Measurements from ENCODE around the gene CABLES1. TPM values are rescaled to one million over a fixed set of nuclear protein-coding genes. Genes with fewer than 3 reads are reported as not detected.

The CABLES1 gene
- total and polyA plus RNA-seq, 4 donors, result 9.9 to 25.7 (median 11.4) TPM

DNA sequence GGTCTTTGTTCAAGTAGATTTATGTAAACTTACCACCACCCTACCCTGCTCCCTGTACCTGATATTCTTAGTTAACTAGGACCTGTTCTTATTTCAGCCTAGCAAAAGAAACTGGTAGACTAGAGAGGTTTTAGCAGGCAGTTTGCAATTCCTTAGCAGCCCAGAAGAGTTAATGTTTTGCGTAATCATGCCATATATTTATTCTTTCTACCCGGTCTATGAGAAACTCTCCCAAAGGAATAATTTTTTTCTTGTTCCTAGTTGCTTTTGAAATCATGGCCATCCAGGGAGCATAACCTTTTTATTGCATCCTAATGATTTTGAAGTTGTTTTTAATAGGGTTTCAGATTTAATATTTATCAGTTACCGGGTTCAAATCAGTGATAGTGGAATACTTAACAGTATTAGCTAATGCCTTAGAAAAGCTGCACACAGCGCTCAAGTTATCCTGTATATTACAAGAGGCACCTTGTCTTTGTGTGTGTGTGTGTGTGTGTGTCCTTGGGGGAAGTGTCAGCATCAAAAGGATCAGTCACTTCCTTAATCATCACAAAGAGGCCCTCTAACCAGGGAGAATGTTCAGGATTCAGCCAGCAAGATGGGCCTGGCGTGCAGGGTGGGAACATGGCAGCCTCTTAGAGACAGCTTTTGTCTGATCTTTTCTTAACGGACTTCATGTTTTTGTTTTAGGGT lies 52.9 kb downstream of the CABLES1 start:
- Histone ChIP-seq H3K4me3 (ENCODE audit: low read length in 2 of 2) (no peak overlapping the region), H3K27me3 (ENCODE audit: control insufficient read depth in 1 of 2, insufficient read depth in 2 of 2, low read length in 1 of 2) (no peaks in the 10 kb centered on the region), H3K36me3 (ENCODE audit: control insufficient read depth in 1 of 2, insufficient read depth in 2 of 2, low read length in 1 of 2) (no peaks in the 10 kb centered on the region), H3K9me3 (ENCODE audit: control insufficient read depth, low read length) (no peaks in the 10 kb centered on the region), H3K4me1 (ENCODE audit: control insufficient read depth in 1 of 2, insufficient read depth in 2 of 2, low read length in 2 of 2) (peaks cover 0 to 11% of the 10 kb centered on the region in 2 donors), H3K27ac (ENCODE audit: low read depth in 1 of 2, low read length in 2 of 2) (no peak overlapping the region)
- no peak for DNase-seq
- 61 to 63% methylated on average over 6 of the region's 6 CpGs for WGBS, 2 donors
- ATAC-seq (ENCODE audit: low FRiP score), result no peak
- intact Hi-C loops (cut with DNase I), result no loop called here

- H3K36me3 ChIP-seq (ENCODE audit: control insufficient read depth in 1 of 2, insufficient read depth in 2 of 2, low read length in 1 of 2), result no peaks in the 10 kb centered on the region
- 85 to 90% methylated on average over 7 of the region's 7 CpGs for WGBS, 2 donors
Observed at GRCh38 chr18:23189099-23189498, 53.8 kb downstream of the CABLES1 start.

DNA sequence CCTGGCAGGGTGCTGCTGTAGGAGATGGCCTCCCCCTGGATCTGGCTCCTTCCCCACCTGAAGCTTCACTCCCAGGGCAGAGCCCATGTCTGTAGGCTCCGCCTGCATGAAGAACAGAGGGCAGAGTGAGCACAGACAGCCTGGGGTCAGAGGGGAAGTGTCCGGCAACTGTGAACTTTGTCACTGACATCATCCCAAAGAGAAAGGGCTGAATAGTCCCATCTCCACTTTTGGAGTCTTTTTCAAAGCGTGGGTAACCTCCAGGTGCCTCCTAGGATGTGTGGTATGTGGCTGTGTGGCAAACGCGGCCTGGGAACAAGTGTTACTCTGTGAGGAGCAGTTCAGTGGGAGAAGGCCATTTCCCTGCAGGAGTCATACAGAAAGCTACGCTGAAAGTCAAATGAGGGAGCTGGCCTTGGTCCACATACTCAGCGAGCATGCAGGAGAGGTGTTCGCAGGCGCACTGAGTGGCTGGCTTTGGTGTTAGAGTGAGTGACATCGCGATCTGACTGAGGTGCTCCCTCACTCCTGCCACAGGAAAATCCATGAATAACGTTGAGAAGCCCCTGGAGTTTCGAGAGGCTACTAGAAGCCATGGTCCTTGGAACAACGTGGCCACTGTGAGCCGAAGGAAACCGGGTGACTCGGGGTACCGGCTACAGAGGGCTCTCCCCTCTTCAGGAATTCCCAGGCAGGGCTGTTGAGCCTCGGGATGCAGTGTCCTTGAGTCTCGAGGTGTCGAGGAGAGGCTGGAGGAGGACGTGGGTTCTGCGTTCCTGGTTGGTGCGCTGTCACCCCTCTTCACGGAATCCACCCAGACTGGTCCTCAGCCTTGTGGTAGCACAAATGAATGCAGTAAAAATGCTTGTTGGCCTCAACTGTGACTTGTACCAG lies 54.7 kb downstream of the CABLES1 start:
- intact Hi-C loops (cut with DNase I), result no loop called here

More at GRCh38 chr18:23189099-23189498, 53.8 kb downstream of the CABLES1 start:
- intact Hi-C loops (cut with DNase I), result no loop called here
- no peaks in the 10 kb centered on the region for H3K9me3 ChIP-seq (ENCODE audit: control insufficient read depth, low read length)
- ATAC-seq (ENCODE audit: low FRiP score), result no peak
- DNase-seq, result no peak
- no peak overlapping the region for H3K4me3 ChIP-seq (ENCODE audit: low read length in 2 of 2)
- peaks cover 0 to 5% of the 10 kb centered on the region in 2 donors for H3K4me1 ChIP-seq (ENCODE audit: control insufficient read depth in 1 of 2, insufficient read depth in 2 of 2, low read length in 2 of 2)
- H3K27ac ChIP-seq (ENCODE audit: low read depth in 1 of 2, low read length in 2 of 2), result no peak overlapping the region
- no peaks in the 10 kb centered on the region for H3K27me3 ChIP-seq (ENCODE audit: control insufficient read depth in 1 of 2, insufficient read depth in 2 of 2, low read length in 1 of 2)

DNA sequence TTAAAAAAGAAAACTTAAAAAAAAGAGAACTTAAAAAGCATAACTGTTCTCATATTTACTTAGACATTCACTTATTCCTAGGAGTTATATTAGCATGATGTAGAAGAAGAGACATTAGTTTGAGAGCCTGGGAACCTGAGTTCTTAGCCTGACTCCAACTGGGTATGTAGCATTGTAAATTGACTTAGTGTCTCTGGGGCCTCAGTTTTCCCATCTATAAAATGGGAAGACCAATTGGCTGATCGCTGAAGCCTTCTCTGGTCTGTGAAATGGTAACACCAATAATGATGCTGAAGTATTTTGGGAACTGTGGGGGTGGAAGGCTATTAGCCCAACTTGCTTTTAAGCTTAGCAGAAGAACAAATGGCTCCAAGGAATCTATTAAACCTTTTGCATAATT lies 55.9 kb downstream of the CABLES1 start:
- H3K9me3 ChIP-seq (ENCODE audit: control insufficient read depth, low read length), result no peaks in the 10 kb centered on the region
- H3K27me3 ChIP-seq (ENCODE audit: control insufficient read depth in 1 of 2, insufficient read depth in 2 of 2, low read length in 1 of 2), result no peaks in the 10 kb centered on the region
- ATAC-seq (ENCODE audit: low FRiP score), result no peak
- H3K36me3 ChIP-seq (ENCODE audit: control insufficient read depth in 1 of 2, insufficient read depth in 2 of 2, low read length in 1 of 2), result no peaks in the 10 kb centered on the region
- intact Hi-C loops (cut with DNase I), result no loop called here
- 97 to 99% methylated on average over 1 of the region's 1 CpG for WGBS, 2 donors
- no peak for DNase-seq
- H3K27ac ChIP-seq (ENCODE audit: low read depth in 1 of 2, low read length in 2 of 2), result no peak overlapping the region
- peaks cover 0 to 5% of the 10 kb centered on the region in 2 donors for H3K4me1 ChIP-seq (ENCODE audit: control insufficient read depth in 1 of 2, insufficient read depth in 2 of 2, low read length in 2 of 2)
- no peak overlapping the region for H3K4me3 ChIP-seq (ENCODE audit: low read length in 2 of 2)

More for the DNA sequence above, 54.7 kb downstream of the CABLES1 start:
- DNase-seq (no peak), ATAC-seq (ENCODE audit: low FRiP score) (no peak)
- Histone ChIP-seq H3K36me3 (ENCODE audit: control insufficient read depth in 1 of 2, insufficient read depth in 2 of 2, low read length in 1 of 2) (no peaks in the 10 kb centered on the region), H3K27ac (ENCODE audit: low read depth in 1 of 2, low read length in 2 of 2) (no peak overlapping the region), H3K4me3 (ENCODE audit: low read length in 2 of 2) (no peak overlapping the region), H3K27me3 (ENCODE audit: control insufficient read depth in 1 of 2, insufficient read depth in 2 of 2, low read length in 1 of 2) (no peaks in the 10 kb centered on the region), H3K9me3 (ENCODE audit: control insufficient read depth, low read length) (no peaks in the 10 kb centered on the region), H3K4me1 (ENCODE audit: control insufficient read depth in 1 of 2, insufficient read depth in 2 of 2, low read length in 2 of 2) (peaks cover 0 to 5% of the 10 kb centered on the region in 2 donors)
- 82 to 83% methylated on average over 25 of the region's 25 CpGs for WGBS, 2 donors

GRCh38 chr18:23193742-23194141 lies 58.5 kb downstream of the CABLES1 start:
- no peaks in the 10 kb centered on the region for H3K9me3 ChIP-seq (ENCODE audit: control insufficient read depth, low read length)
- ATAC-seq (ENCODE audit: low FRiP score) (no peak), DNase-seq (no peak)
- H3K27me3 ChIP-seq (ENCODE audit: control insufficient read depth in 1 of 2, insufficient read depth in 2 of 2, low read length in 1 of 2), result no peaks in the 10 kb centered on the region
- WGBS, 2 donors, result 63 to 75% methylated on average over 2 of the region's 2 CpGs
- H3K4me1 ChIP-seq (ENCODE audit: control insufficient read depth in 1 of 2, insufficient read depth in 2 of 2, low read length in 2 of 2), result no peaks in the 10 kb centered on the region
- intact Hi-C loops (cut with DNase I), result no loop called here
- H3K36me3 ChIP-seq (ENCODE audit: control insufficient read depth in 1 of 2, insufficient read depth in 2 of 2, low read length in 1 of 2), result peaks cover 0 to under 1% of the 10 kb centered on the region in 2 donors
- no peak overlapping the region for H3K27ac ChIP-seq (ENCODE audit: low read depth in 1 of 2, low read length in 2 of 2)
- H3K4me3 ChIP-seq (ENCODE audit: low read length in 2 of 2), result no peak overlapping the region

DNA sequence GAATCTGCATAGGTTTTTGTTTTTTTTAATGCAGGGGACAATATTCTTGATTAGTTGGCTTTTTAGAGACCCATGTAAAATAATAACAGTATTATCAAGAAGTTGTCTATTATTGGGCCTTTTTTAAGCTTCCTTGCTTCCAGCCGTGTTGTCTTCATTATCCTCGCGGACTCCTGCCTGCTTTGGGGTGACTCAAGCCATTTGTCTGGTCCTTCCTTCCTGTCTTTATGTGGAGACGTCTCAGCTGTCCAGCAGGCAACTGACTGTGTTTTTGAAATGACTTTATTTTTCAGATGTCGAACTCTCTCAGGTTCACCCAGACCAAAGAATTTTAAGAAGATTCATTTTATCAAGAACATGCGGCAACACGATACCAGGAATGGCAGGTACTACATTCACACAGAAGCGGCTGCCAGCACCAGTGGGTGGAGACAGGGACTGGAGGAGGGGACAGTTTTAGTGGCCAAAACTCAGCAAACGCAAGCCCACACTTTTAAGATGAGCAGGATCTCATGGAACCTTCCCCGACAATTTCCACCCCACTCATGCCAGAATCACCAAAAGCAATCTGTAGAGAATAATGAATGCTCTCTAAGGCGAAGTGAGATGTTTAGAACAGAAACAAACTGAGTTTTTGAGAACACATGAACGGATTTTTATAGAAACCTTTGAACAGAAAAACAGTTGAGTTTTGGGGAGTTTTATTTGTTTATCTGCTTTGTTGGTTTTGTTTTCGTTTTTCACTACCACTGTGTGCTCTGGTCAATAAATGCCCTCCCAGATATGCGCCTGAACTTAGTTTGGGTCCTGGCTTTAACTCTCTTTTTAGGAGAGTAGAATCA lies 59.1 kb downstream of the CABLES1 start:
- intact Hi-C loops (cut with DNase I), result no loop called here
- WGBS, 2 donors, result 87 to 90% methylated on average over 14 of the region's 14 CpGs
- H3K4me3 ChIP-seq (ENCODE audit: low read length in 2 of 2), result no peak overlapping the region

GRCh38 chr18:23194997-23195957 lies 60.0 kb downstream of the CABLES1 start:
- Histone ChIP-seq H3K27ac (ENCODE audit: low read depth in 1 of 2, low read length in 2 of 2) (no peak overlapping the region), H3K4me1 (ENCODE audit: control insufficient read depth in 1 of 2, insufficient read depth in 2 of 2, low read length in 2 of 2) (no peaks in the 10 kb centered on the region), H3K9me3 (ENCODE audit: control insufficient read depth, low read length) (no peaks in the 10 kb centered on the region), H3K27me3 (ENCODE audit: control insufficient read depth in 1 of 2, insufficient read depth in 2 of 2, low read length in 1 of 2) (no peaks in the 10 kb centered on the region), H3K4me3 (ENCODE audit: low read length in 2 of 2) (no peak overlapping the region), H3K36me3 (ENCODE audit: control insufficient read depth in 1 of 2, insufficient read depth in 2 of 2, low read length in 1 of 2) (peaks cover 0 to 2% of the 10 kb centered on the region in 2 donors)
- ATAC-seq (ENCODE audit: low FRiP score), result peak; percentile 37
- 87 to 88% methylated on average over 9 of the region's 9 CpGs for WGBS, 2 donors
- intact Hi-C loops (cut with DNase I), result no loop called here
- no peak for DNase-seq

More for the DNA sequence above, 59.1 kb downstream of the CABLES1 start:
- ATAC-seq (ENCODE audit: low FRiP score), result no peak
- H3K4me1 ChIP-seq (ENCODE audit: control insufficient read depth in 1 of 2, insufficient read depth in 2 of 2, low read length in 2 of 2), result no peaks in the 10 kb centered on the region
- H3K27me3 ChIP-seq (ENCODE audit: control insufficient read depth in 1 of 2, insufficient read depth in 2 of 2, low read length in 1 of 2), result no peaks in the 10 kb centered on the region
- DNase-seq, result no peak
- peaks cover 0 to 2% of the 10 kb centered on the region in 2 donors for H3K36me3 ChIP-seq (ENCODE audit: control insufficient read depth in 1 of 2, insufficient read depth in 2 of 2, low read length in 1 of 2)
- H3K9me3 ChIP-seq (ENCODE audit: control insufficient read depth, low read length), result no peaks in the 10 kb centered on the region
- H3K27ac ChIP-seq (ENCODE audit: low read depth in 1 of 2, low read length in 2 of 2), result no peak overlapping the region
